Panc1 (cell line): ENCODE measurements around the gene NAPA. TPM values are rescaled to one million over a fixed set of nuclear protein-coding genes. Genes with fewer than 3 reads are reported as not detected.
A peak's percentile ranks its signal among the peaks of the same experiment; 100 is the strongest.

Experiments
- ATAC-seq: fragments of 200-7000 bp; cut with Tn5 transposase; 2 replicates; pipeline ENCODE4 v1.9.1; 2020; ENCODE audit warnings: mild to moderate bottlenecking, moderate library complexity
- BruUV-seq: library from RNA; stranded (reverse); fragments of 400-500 nt; replicated peaks from 2 replicates; lab custom pipeline; 2021; lab: Mats Ljungman, UMichigan
- CTCF ChIA-PET: fragments of 300-600 bp; sonication (Branson Sonifier 250); formaldehyde crosslinking; loops from one replicate; lab custom pipeline; 2022; ENCODE audit warnings: antibody characterized with exemption; lab: Charles Lee
- POLR2A ChIA-PET: fragments of 300-600 bp; sonication (Branson Sonifier 250); formaldehyde crosslinking; loops from one replicate; lab custom pipeline; 2022; ENCODE audit warnings: antibody characterized with exemption; lab: Charles Lee
- DNase-seq: peaks from one replicate; pipeline ENCODE4 v3.0.0-alpha.2; 2010; ENCODE audit warnings: low read depth, low spot score
- H3K27ac ChIP-seq: 2 replicates; pipeline ENCODE4 v1.5.1; 2011; ENCODE audit warnings: mild to moderate bottlenecking, low read length, inconsistent platforms
- H3K27me3 ChIP-seq: fragments of 200-500 bp; sonication (Bioruptor generic); 2 replicates; pipeline ENCODE4 v1.6.0; 2014; ENCODE audit warnings: low read length, inconsistent platforms; ENCODE audit not compliant: control insufficient read depth, insufficient read depth
- H3K36me3 ChIP-seq: fragments of 200-500 bp; sonication (Bioruptor generic); 2 replicates; pipeline ENCODE4 v1.5.1; 2014; ENCODE audit warnings: inconsistent platforms, mild to moderate bottlenecking, low read length, moderate library complexity; ENCODE audit not compliant: control insufficient read depth, insufficient read depth
- H3K4me1 ChIP-seq: 2 replicates; pipeline ENCODE4 v1.5.1; 2011; ENCODE audit warnings: inconsistent platforms, mild to moderate bottlenecking, low read length, moderate library complexity; ENCODE audit not compliant: control insufficient read depth, insufficient read depth
- H3K4me3 ChIP-seq, 2 experiments: 2 replicates each; pipeline ENCODE4 v1.5.1; 2011 to 2012; ENCODE audit warnings: low read depth in 2 of 2, low read length in 2 of 2, mild to moderate bottlenecking in 2 of 2, inconsistent platforms in 1 of 2, moderate library complexity in 1 of 2
- H3K9me3 ChIP-seq: fragments of 200-500 bp; sonication (Bioruptor generic); 2 replicates; pipeline ENCODE4 v1.5.1; 2014; ENCODE audit warnings: low read depth, mild to moderate bottlenecking, inconsistent platforms, low read length, moderate library complexity; ENCODE audit not compliant: control insufficient read depth, insufficient read depth
- POLR2AphosphoS5 ChIP-seq: IDR thresholded peaks from 2 replicates; pipeline ENCODE4 v1.6.1; 2012; ENCODE audit warnings: mild to moderate bottlenecking, low read depth, low read length, moderate library complexity
- SIN3A ChIP-seq: IDR thresholded peaks from 2 replicates; pipeline ENCODE4 v1.6.1; 2012; ENCODE audit warnings: low read depth, mild to moderate bottlenecking, low read length, moderate library complexity, borderline replicate concordance; ENCODE audit not compliant: insufficient read depth
- TCF7L2 ChIP-seq: IDR thresholded peaks from 2 replicates; pipeline ENCODE4 v1.6.1; 2011; ENCODE audit warnings: mild to moderate bottlenecking, low read depth, low read length, inconsistent platforms
- in situ Hi-C: cut with HindIII; loops from 2 replicates; pipeline ENCODE4 v1.10.0; 2016; ENCODE audit warnings: low sequenced_read_pairs, low pct_unique_long_range_greater_than_20kb
- intact Hi-C: fragments of 100-400 bp; cut with micrococcal nuclease; formaldehyde crosslinking; loops from one replicate; pipeline ENCODE4 v1.10.0; 2022; ENCODE audit not compliant: unreplicated experiment
- total RNA-seq: library from RNA; stranded (reverse); gene quantifications from one replicate; pipeline ENCODE4 v1.2.1, GENCODE V29; 2021; ENCODE audit not compliant: unreplicated experiment
- TF ChIP-seq, protein P1 (sequence below), 2 experiments: IDR thresholded peaks; 2 replicates each; pipeline ENCODE4 v1.6.1; 2011 to 2012; ENCODE audit warnings: low read depth in 2 of 2, control low read depth in 1 of 2, low read length in 1 of 2, mild to moderate bottlenecking in 1 of 2, moderate library complexity in 1 of 2; ENCODE audit not compliant: insufficient read depth in 1 of 2
- TF ChIP-seq, protein P2 (sequence below): fragments of 450-650 bp; IDR thresholded peaks from 2 replicates; pipeline ENCODE4 v1.5.1; 2017; ENCODE audit warnings: mild to moderate bottlenecking

NAPA gene
- total RNA-seq, 1 experiment from 2014 or later: 71.0 TPM

DNA sequence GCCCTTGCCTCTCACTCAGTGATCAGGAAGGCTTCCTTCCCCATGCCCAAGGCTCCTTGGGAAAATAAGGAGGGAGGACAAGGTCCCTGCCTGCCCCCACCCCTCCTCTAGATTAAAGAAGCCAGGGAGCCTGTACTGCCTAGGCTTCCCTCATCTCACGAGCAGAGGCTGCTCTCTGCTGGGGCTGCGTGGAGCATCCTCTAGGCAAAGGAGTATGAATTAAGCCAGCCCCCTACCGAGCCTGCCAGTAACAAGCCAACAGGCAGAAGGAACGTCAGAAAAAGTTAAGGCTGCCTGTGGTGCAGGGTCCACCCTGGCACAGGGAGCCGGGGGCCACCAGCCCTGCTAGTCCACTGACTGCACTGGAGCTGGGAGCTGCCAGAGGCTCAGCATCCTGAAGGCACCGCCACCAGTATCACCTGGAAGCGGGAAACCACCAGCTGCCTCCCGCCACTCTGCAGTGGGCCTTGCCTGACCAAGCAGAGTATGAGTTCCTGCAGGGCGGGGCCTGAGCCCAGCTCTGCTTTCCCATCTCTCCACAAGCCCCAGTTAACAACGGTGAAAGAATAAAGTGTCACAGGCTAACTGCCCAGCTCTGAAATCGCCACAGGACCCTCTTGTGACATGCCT lies 6.8 kb downstream of the NAPA start:
- TF ChIP-seq POLR2AphosphoS5 (no peak), TCF7L2 (no peak), SIN3A (no peak)
- TF ChIP-seq, protein P1, sequence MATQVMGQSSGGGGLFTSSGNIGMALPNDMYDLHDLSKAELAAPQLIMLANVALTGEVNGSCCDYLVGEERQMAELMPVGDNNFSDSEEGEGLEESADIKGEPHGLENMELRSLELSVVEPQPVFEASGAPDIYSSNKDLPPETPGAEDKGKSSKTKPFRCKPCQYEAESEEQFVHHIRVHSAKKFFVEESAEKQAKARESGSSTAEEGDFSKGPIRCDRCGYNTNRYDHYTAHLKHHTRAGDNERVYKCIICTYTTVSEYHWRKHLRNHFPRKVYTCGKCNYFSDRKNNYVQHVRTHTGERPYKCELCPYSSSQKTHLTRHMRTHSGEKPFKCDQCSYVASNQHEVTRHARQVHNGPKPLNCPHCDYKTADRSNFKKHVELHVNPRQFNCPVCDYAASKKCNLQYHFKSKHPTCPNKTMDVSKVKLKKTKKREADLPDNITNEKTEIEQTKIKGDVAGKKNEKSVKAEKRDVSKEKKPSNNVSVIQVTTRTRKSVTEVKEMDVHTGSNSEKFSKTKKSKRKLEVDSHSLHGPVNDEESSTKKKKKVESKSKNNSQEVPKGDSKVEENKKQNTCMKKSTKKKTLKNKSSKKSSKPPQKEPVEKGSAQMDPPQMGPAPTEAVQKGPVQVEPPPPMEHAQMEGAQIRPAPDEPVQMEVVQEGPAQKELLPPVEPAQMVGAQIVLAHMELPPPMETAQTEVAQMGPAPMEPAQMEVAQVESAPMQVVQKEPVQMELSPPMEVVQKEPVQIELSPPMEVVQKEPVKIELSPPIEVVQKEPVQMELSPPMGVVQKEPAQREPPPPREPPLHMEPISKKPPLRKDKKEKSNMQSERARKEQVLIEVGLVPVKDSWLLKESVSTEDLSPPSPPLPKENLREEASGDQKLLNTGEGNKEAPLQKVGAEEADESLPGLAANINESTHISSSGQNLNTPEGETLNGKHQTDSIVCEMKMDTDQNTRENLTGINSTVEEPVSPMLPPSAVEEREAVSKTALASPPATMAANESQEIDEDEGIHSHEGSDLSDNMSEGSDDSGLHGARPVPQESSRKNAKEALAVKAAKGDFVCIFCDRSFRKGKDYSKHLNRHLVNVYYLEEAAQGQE (IDR thresholded peaks at IDR 0.05; ENCODE audit: insufficient read depth in 1 of 2, low read depth in 2 of 2, low read length in 1 of 2): no peak
- TF ChIP-seq, protein P2, sequence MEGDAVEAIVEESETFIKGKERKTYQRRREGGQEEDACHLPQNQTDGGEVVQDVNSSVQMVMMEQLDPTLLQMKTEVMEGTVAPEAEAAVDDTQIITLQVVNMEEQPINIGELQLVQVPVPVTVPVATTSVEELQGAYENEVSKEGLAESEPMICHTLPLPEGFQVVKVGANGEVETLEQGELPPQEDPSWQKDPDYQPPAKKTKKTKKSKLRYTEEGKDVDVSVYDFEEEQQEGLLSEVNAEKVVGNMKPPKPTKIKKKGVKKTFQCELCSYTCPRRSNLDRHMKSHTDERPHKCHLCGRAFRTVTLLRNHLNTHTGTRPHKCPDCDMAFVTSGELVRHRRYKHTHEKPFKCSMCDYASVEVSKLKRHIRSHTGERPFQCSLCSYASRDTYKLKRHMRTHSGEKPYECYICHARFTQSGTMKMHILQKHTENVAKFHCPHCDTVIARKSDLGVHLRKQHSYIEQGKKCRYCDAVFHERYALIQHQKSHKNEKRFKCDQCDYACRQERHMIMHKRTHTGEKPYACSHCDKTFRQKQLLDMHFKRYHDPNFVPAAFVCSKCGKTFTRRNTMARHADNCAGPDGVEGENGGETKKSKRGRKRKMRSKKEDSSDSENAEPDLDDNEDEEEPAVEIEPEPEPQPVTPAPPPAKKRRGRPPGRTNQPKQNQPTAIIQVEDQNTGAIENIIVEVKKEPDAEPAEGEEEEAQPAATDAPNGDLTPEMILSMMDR: no peak
- Histone ChIP-seq H3K4me3 (no peak overlapping the region), H3K36me3 (no peaks in the 10 kb centered on the region), H3K9me3 (no peaks in the 10 kb centered on the region), H3K27ac (no peak overlapping the region), H3K27me3 (no peaks in the 10 kb centered on the region), H3K4me1 (peaks cover 16% of the 10 kb centered on the region)
- ChIA-PET POLR2A (no interaction called here), CTCF (no interaction called here)
- peak; percentile 35; the same call in 1 of the 2 replicates for ATAC-seq
- intact Hi-C loops (no loop called here), in situ Hi-C loops (no loop called here)
- no peak for DNase-seq
- no TSS peak for BruUV-seq

DNA sequence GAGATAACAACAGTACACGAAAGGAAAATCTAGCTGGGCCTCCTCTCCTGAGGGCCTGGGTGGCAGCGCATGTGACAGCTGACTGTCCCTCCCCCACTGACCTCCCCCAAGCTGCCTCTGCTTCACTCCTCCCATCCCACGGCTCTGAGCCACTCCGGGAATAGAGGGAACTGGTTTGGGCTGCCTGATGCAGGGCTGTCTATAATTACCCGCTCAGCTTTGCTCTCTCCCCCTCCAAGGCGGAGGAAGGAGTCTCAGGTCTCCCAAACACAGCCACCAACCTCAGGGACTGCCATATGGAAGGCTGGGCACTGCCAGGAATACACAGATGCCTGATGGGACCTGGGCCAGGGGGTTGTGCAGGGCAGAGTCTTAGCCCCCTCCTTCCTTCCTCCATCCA lies 7.9 kb downstream of the NAPA start:
- ChIA-PET CTCF (no interaction called here), POLR2A (no interaction called here)
- H3K36me3 ChIP-seq: no peaks in the 10 kb centered on the region
- BruUV-seq: no TSS peak
- intact Hi-C loops (no loop called here), in situ Hi-C loops (no loop called here)
- peaks cover 10% of the 10 kb centered on the region for H3K4me1 ChIP-seq
- H3K27ac ChIP-seq: no peak overlapping the region
- ATAC-seq (no peak), DNase-seq (no peak)
- H3K9me3 ChIP-seq: no peaks in the 10 kb centered on the region
- TF ChIP-seq, protein P1 (IDR thresholded peaks at IDR 0.05; ENCODE audit: insufficient read depth in 1 of 2, low read depth in 2 of 2, low read length in 1 of 2): no peak
- TF ChIP-seq SIN3A: no peak
- TF ChIP-seq, protein P2: no peak
- TF ChIP-seq POLR2AphosphoS5: no peak
- TF ChIP-seq TCF7L2: no peak
- H3K4me3 ChIP-seq: no peak overlapping the region
- H3K27me3 ChIP-seq: no peaks in the 10 kb centered on the region
